T-cell (primary cell): Measurements from ENCODE around the gene GTF3C1. TPM values are rescaled to one million over a fixed set of nuclear protein-coding genes. Genes with fewer than 3 reads are reported as not detected.
"Not testable (repeated sequence)": the region's sequence is repeated elsewhere in the genome, so short reads cannot be mapped to it uniquely, and the experiment has no call there.

Experiments used
- ATAC-seq, 4 experiments: fragments of 200-7000 bp in 3 of 4; fragments of 150-1000 bp in 1 of 4; cut with Tn5 transposase; replicated peaks in 1 of 4; 1 replicate in 3 of 4; 2 replicates in 1 of 4; pipeline ENCODE4 v1.10.0; 2021; ENCODE audit warnings: moderate library complexity in 3 of 4, mild to moderate bottlenecking in 2 of 4, moderate number of reproducible peaks in 1 of 4
- CTCF ChIA-PET, 2 donors: fragments of 300-600 bp; sonication (Branson Sonifier 250); formaldehyde crosslinking; loops; one replicate each; lab custom pipeline; 2022; ENCODE audit warnings: antibody characterized with exemption in 2 of 2; lab: Charles Lee
- POLR2A ChIA-PET, 2 donors: fragments of 300-600 bp; sonication (Branson Sonifier 250); formaldehyde crosslinking; loops; one replicate each; lab custom pipeline; 2022; ENCODE audit warnings: antibody characterized with exemption in 2 of 2; lab: Charles Lee
- DNase-seq, 35 experiments: peaks; one replicate each; pipeline versions ENCODE4 v3.0.0 to v3.0.0-alpha.2; 2013 to 2023
- H3K27ac ChIP-seq: one replicate; pipeline ENCODE4 v1.5.1; 2013; ENCODE audit warnings: low read length
- H3K27me3 ChIP-seq, 2 experiments: replicated peaks in 1 of 2; 1 replicate in 1 of 2; 2 replicates in 1 of 2; pipeline versions ENCODE4 v1.6.1 to v1.7.0; 2013; ENCODE audit warnings: low read length in 1 of 2, mixed read lengths in 1 of 2; ENCODE audit not compliant: control insufficient read depth in 2 of 2, insufficient read depth in 2 of 2; ENCODE audit errors: extremely low read depth in 1 of 2
- H3K36me3 ChIP-seq, 2 donors: 1 replicate in 1 of 2; 2 replicates in 1 of 2; pipeline versions ENCODE4 v1.6.1 to v1.7.0; 2013; ENCODE audit warnings: low read length in 1 of 2; ENCODE audit not compliant: control insufficient read depth in 2 of 2, insufficient read depth in 1 of 2; ENCODE audit errors: extremely low read depth in 1 of 2
- H3K4me1 ChIP-seq, 2 experiments: 1 replicate in 1 of 2; 2 replicates in 1 of 2; pipeline versions ENCODE4 v1.6.1 to v1.7.0; 2013; ENCODE audit warnings: low read length in 2 of 2, mixed read lengths in 1 of 2; ENCODE audit not compliant: insufficient read depth in 2 of 2, control insufficient read depth in 1 of 2; ENCODE audit errors: extremely low read depth in 1 of 2
- H3K4me3 ChIP-seq, 2 donors: 1 replicate in 1 of 2; 2 replicates in 1 of 2; pipeline versions ENCODE4 v1.5.1 to v1.7.0; 2013; ENCODE audit warnings: mild to moderate bottlenecking in 2 of 2, low read length in 1 of 2, moderate library complexity in 1 of 2; ENCODE audit not compliant: control insufficient read depth in 1 of 2; ENCODE audit errors: extremely low read depth in 1 of 2
- H3K9me3 ChIP-seq: 2 replicates; pipeline ENCODE4 v1.7.0; 2013
- H3K27ac Mint-ChIP-seq, 2 donors: one replicate each; pipeline ENCODE4 v1.8.0; 2020 to 2021; ENCODE audit warnings: mild to moderate bottlenecking in 2 of 2, mixed read lengths in 2 of 2
- H3K27me3 Mint-ChIP-seq, 2 donors: one replicate each; pipeline ENCODE4 v1.8.0; 2021 to 2022; ENCODE audit warnings: mixed read lengths in 2 of 2
- H3K36me3 Mint-ChIP-seq: one replicate; pipeline ENCODE4 v1.8.0; 2021; ENCODE audit warnings: mixed read lengths
- H3K4me1 Mint-ChIP-seq, 3 donors: one replicate each; pipeline ENCODE4 v1.8.0; 2020 to 2022; ENCODE audit warnings: mixed read lengths in 3 of 3, mild to moderate bottlenecking in 1 of 3
- H3K4me3 Mint-ChIP-seq, 3 donors: one replicate each; pipeline ENCODE4 v1.8.0; 2020 to 2022; ENCODE audit warnings: mild to moderate bottlenecking in 3 of 3, mixed read lengths in 3 of 3, moderate library complexity in 3 of 3
- H3K9me3 Mint-ChIP-seq, 3 donors: one replicate each; pipeline ENCODE4 v1.8.0; 2020 to 2022; ENCODE audit warnings: mixed read lengths in 3 of 3
- WGBS: methylation state at CpG from one replicate; pipeline ENCODE4 v1.1.5; 2013; ENCODE audit warnings: missing lambda C conversion rate; ENCODE audit not compliant: insufficient coverage; 5-methylcytosine and 5-hydroxymethylcytosine counted together
- total RNA-seq, 35 experiments: library from RNA in 6 of 35; stranded (reverse) in 6 of 35; fragments of 120-200 nt in 1 of 35; gene quantifications; one replicate each; pipeline versions ENCODE4 v1.2.1 to v1.2.4 and lab custom pipeline; 2013 to 2026

Gene GTF3C1
- total RNA-seq, 5 donors from 2014 or later (not counting 1 experiment from before 2014, with no cell fraction given): 60.3 to 72.8 (median 61.4) TPM

DNA sequence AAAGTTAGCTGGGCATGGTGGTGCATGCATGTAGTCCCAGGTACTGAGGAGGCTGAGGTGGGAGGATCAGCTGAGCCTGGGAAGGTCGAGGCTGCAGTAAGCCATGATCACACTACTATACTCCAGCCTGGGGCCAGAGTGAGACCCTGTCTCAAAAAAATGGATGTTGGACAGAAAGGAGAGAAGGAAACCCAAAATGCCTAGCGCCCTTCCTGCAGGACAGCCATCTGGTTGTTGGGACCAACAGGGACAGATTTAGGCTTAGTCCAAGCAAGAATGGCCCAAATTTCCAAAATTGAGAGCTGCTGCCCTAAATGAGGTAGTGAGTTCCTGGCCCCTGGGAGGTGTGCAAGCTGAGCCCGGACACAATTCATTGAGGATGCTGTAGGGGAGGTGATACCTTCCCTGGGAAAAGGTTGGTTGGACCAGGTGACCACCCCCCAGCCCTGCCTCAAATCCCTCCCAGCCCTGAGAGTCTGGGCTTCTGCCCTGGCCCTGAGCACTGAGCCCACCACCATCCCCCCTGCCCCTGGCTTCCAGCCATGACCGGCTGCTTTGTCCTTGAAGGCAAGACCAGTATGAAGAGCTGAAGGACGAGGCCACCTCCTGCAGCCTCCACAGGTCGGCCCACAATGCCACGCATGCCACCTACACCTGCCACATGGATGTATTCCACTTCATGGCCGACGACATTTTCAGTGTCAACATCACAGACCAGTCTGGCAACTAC, 112.6 kb downstream of the GTF3C1 start:
- Histone ChIP-seq H3K27me3 (no peaks in the 10 kb centered on the region), H3K9me3 (no peaks in the 10 kb centered on the region), H3K4me3 (no peak overlapping the region), H3K36me3 (peaks cover 21 to 96% of the 10 kb centered on the region in 2 donors), H3K27ac (no peak overlapping the region), H3K4me1 (peaks cover under 1 to 33% of the 10 kb centered on the region in 2 experiments)
- no peak for ATAC-seq
- 96% methylated on average over 7 of the region's 9 CpGs for WGBS
- Mint-ChIP-seq H3K36me3 (peaks cover 66% of the 10 kb centered on the region), H3K4me3 (no peak overlapping the region), H3K4me1 (peaks cover 13 to 21% (median 18%) of the 10 kb centered on the region in 3 donors), H3K27ac (peak overlapping the region in 1 of 2 donors; percentile 86), H3K27me3 (no peaks in the 10 kb centered on the region), H3K9me3 (no peaks in the 10 kb centered on the region)
- peak in 2 of 35 experiments; percentile 12 to 13 for DNase-seq
- ChIA-PET CTCF (no interaction called here), POLR2A (interaction anchor here in 1 of 2 donors (1.1 kb wide), 1 partner anchor 32 kb away, joined by 11 read pairs; no protein-coding TSS in a partner anchor)

DNA sequence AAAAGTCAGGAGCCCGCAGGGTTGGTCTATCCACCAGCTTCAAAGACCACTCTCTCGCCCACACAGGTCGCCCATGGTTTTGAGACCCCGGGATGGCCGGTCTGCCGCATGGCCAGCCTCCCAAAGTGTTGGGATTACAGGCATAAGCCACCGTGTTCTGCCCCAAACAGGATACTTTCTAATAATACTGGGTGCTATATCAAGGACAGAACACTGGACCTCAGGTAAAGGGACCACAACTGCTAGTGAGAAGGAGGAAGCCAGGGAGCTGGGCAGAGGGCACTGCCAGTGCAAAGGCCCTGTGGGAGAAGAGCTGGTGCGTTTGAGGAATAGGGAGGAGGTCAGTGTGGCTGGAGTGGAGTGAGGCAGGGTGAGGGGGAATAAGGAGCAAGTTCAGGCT, 113.6 kb downstream of the GTF3C1 start:
- Histone ChIP-seq H3K4me3 (no peak overlapping the region), H3K27ac (no peak overlapping the region), H3K36me3 (peaks cover 14 to 94% of the 10 kb centered on the region in 2 donors), H3K9me3 (no peaks in the 10 kb centered on the region), H3K4me1 (peaks cover 2 to 39% of the 10 kb centered on the region in 2 experiments), H3K27me3 (no peaks in the 10 kb centered on the region)
- peaks cover 17 to 25% (median 24%) of the 10 kb centered on the region in 3 donors for H3K4me1 Mint-ChIP-seq
- DNase-seq (peak in 3 of 35 experiments; percentile 1 to 13 (median 8)), ATAC-seq (no peak)
- H3K27ac Mint-ChIP-seq: peak overlapping the region; percentile 74 to 86
- peaks cover 61% of the 10 kb centered on the region for H3K36me3 Mint-ChIP-seq
- H3K9me3 Mint-ChIP-seq: no peaks in the 10 kb centered on the region
- ChIA-PET POLR2A (interaction anchor here in 1 of 2 donors (0.6 kb wide), 1 partner anchor 29 kb away, joined by 3 read pairs; no protein-coding TSS in a partner anchor), CTCF (no interaction called here)
- WGBS: 96% methylated on average over 7 of the region's 8 CpGs
- no peak overlapping the region for H3K4me3 Mint-ChIP-seq
- no peaks in the 10 kb centered on the region for H3K27me3 Mint-ChIP-seq

DNA sequence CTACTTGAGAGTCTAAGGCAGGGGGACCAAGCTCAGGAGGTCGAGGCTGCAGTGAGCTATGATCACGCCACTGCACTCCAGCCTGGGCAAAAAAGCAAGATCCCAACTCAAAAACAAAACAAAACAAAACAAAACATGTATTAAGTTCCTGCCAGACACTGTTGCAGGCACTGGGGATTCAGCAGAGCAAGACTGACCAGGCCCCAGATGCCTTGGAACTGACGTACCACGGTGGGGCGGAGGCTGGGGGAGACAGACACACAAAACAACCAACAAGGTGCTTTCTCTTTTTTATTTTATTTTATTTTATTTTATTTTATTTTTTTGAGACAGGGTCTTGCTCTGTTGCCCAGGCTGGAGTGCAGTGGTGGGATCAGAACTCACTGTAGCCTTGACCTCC, 114.6 kb downstream of the GTF3C1 start:
- POLR2A ChIA-PET: interaction anchor here in 1 of 2 donors (0.6 kb wide), 1 partner anchor 28 kb away, joined by 3 read pairs; no protein-coding TSS in a partner anchor
- H3K27ac Mint-ChIP-seq: peak overlapping the region in 1 of 2 donors; percentile 69
- H3K9me3 ChIP-seq, H3K9me3 Mint-ChIP-seq, H3K27ac ChIP-seq, H3K27me3 ChIP-seq, H3K4me3 Mint-ChIP-seq, DNase-seq, H3K27me3 Mint-ChIP-seq, CTCF ChIA-PET, ATAC-seq, H3K4me3 ChIP-seq: not testable (repeated sequence)
- WGBS: 93% methylated on average over 2 of the region's 5 CpGs
- peaks cover 21 to 31% (median 31%) of the 10 kb centered on the region in 3 donors for H3K4me1 Mint-ChIP-seq
- Histone ChIP-seq H3K36me3 (peaks cover 14 to 97% of the 10 kb centered on the region in 2 donors), H3K4me1 (peaks cover 5 to 44% of the 10 kb centered on the region in 2 experiments)
- H3K36me3 Mint-ChIP-seq: peaks cover 61% of the 10 kb centered on the region

DNA sequence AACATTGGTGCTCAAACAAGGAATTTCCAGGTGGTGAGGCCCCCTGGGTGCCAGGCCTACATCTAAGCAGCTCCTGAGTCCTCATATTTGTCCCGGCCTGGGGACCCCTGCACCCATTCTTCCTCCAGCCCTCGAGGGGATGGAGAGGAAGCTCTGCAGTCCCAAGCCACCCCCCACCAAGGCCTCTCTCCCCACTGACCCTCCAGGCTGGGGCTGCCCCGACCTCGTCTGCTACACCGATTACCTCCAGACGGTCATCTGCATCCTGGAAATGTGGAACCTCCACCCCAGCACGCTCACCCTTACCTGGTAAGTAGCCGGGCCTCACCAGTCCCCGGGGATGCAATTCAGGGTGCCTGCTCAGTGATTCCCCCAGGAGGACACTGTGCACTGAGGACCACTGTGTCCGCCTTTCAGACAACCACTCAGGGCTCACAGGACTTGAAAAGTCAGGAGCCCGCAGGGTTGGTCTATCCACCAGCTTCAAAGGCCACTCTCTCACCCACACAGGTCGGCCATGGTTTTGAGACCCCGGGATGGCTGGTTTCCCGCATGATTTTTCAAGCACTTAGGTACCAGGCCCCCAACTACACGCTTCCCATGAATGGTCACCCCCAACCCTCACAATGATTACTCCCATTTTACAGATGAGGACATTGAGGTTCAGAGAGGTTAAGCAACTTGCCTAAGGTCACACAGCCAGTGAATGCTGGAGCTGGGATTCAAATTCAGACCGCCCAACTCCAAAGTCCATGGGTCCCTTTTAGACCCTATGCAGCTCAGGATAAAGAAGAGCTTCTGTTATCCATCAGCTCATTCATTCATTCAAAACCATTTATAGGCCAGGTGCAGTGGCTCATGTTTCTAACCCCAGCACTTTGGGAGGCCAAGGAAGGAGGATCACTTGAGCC, 115.3 kb downstream of the GTF3C1 start:
- peaks cover 13 to 96% of the 10 kb centered on the region in 2 donors for H3K36me3 ChIP-seq
- no peak overlapping the region for H3K27ac ChIP-seq
- ATAC-seq (no peak), DNase-seq (peak in 3 of 35 experiments; percentile 1 to 13 (median 4))
- ChIA-PET CTCF (no interaction called here), POLR2A (no interaction called here)
- no peaks in the 10 kb centered on the region for H3K27me3 ChIP-seq
- Mint-ChIP-seq H3K36me3 (peaks cover 59% of the 10 kb centered on the region), H3K27me3 (no peaks in the 10 kb centered on the region), H3K27ac (peak overlapping the region; percentile 69 to 72), H3K4me3 (no peak overlapping the region), H3K9me3 (no peaks in the 10 kb centered on the region), H3K4me1 (peaks cover 22 to 31% (median 28%) of the 10 kb centered on the region in 3 donors)
- H3K4me1 ChIP-seq: peaks cover 5 to 43% of the 10 kb centered on the region in 2 experiments
- 95% methylated on average over 14 of the region's 16 CpGs for WGBS
- no peak overlapping the region for H3K4me3 ChIP-seq
- H3K9me3 ChIP-seq: no peaks in the 10 kb centered on the region

DNA sequence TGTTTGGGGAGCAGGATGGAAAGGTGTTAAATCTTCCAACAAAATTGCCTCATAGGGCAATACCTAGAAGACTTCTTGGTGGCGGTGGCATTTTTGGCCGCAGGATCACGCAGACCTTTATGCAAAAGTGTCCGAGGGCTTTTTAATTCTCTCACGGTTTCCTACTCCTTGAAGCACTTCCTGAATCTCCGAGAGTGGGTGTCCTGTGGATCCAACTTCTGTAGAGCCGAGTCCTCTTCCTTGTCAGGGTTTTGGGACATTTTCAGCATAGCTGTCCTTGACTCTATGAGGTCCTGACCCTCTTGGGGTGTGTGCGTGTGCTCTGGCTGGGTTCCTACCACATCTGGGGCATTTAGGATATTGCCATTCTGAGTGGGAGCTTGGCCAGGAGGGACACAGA, 116.1 kb downstream of the GTF3C1 start:
- Histone ChIP-seq H3K27ac (no peak overlapping the region), H3K4me1 (peaks cover 5 to 42% of the 10 kb centered on the region in 2 experiments), H3K9me3 (no peaks in the 10 kb centered on the region), H3K4me3 (no peak overlapping the region), H3K36me3 (peaks cover 13 to 90% of the 10 kb centered on the region in 2 donors), H3K27me3 (no peaks in the 10 kb centered on the region)
- H3K4me3 Mint-ChIP-seq: no peak overlapping the region
- H3K36me3 Mint-ChIP-seq: peaks cover 55% of the 10 kb centered on the region
- H3K27ac Mint-ChIP-seq: peak overlapping the region in 1 of 2 donors; percentile 49
- ChIA-PET POLR2A (no interaction called here), CTCF (no interaction called here)
- 93% methylated on average over 7 of the region's 8 CpGs for WGBS
- no peak for ATAC-seq
- H3K27me3 Mint-ChIP-seq: no peaks in the 10 kb centered on the region
- DNase-seq: peak in 1 of 35 experiments; percentile 2
- H3K9me3 Mint-ChIP-seq: no peaks in the 10 kb centered on the region
- H3K4me1 Mint-ChIP-seq: peaks cover 22 to 32% (median 27%) of the 10 kb centered on the region in 3 donors

DNA sequence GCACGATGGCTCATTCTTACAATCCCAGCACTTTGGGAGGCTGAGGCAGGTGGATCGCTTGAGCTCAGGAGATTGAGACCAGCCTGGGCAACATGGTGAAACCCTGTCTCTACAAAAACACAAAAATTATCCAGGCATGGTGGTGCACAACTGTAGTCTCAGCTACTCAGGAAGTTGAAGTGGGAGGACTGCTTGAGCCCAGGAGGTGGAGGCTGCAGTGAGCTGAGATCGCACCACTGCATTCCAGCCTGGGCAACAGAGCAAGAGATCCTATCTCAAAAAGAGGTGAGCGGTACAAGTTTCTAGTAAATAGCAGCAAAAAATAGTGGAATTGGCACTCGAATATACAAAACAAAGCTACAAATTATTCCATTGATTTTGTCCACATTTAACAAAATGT, 116.5 kb downstream of the GTF3C1 start:
- H3K4me3 ChIP-seq, H3K9me3 ChIP-seq, H3K27me3 Mint-ChIP-seq, H3K27me3 ChIP-seq, H3K27ac ChIP-seq, H3K9me3 Mint-ChIP-seq, DNase-seq, H3K4me3 Mint-ChIP-seq, POLR2A ChIA-PET, CTCF ChIA-PET, ATAC-seq: not testable (repeated sequence)
- Mint-ChIP-seq H3K4me1 (peaks cover 22 to 37% (median 30%) of the 10 kb centered on the region in 3 donors), H3K36me3 (peaks cover 53% of the 10 kb centered on the region), H3K27ac (peak overlapping the region; percentile 69 to 85)
- Histone ChIP-seq H3K36me3 (peaks cover 12 to 86% of the 10 kb centered on the region in 2 donors), H3K4me1 (peaks cover 5 to 46% of the 10 kb centered on the region in 2 experiments)
- WGBS: 79% methylated on average over 2 of the region's 5 CpGs
